ENCODE measurements around the gene GOLGA5. TPM values are rescaled to one million over a fixed set of nuclear protein-coding genes. Genes with fewer than 3 reads are reported as not detected.
"Not testable (repeated sequence)": the region's sequence is repeated elsewhere in the genome, so short reads cannot be mapped to it uniquely, and the experiment has no call there.

GOLGA5 gene
- total RNA-seq, 1 donor from 2014 or later: 16.6 TPM

DNA sequence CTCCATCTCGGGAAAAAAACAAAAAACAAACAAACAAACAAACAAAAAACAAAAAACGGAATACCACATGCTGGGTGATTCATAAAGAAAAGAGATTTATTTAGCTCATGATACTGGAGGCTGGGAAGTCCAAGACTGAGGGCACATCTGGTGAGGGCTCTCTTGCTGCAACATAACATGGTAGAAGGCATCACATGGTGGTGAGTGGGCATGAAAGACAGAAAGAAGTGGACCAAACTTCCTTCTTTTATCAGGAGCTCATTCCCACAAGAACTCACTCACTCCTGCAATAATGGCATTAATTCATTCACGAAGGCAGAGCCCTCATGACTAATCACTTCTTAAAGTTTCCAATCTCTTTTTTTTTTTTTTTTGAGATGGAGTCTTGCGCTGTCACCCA, 37.7 kb upstream of the GOLGA5 start:
- Mint-ChIP-seq H3K4me1 (peaks cover 32% of the 10 kb centered on the region), H3K9me3 (peaks cover 2% of the 10 kb centered on the region), H3K27ac (no peak overlapping the region), H3K27me3 (no peaks in the 10 kb centered on the region), H3K4me3 (no peak overlapping the region), H3K36me3 (ENCODE audit: low read depth) (no peaks in the 10 kb centered on the region)
- ChIA-PET CTCF (interaction anchor here (1.0 kb wide), 1 partner anchor 41 kb away, joined by 3 read pairs; no protein-coding TSS in a partner anchor), POLR2A (no interaction called here)
- TF ChIP-seq, protein P1, sequence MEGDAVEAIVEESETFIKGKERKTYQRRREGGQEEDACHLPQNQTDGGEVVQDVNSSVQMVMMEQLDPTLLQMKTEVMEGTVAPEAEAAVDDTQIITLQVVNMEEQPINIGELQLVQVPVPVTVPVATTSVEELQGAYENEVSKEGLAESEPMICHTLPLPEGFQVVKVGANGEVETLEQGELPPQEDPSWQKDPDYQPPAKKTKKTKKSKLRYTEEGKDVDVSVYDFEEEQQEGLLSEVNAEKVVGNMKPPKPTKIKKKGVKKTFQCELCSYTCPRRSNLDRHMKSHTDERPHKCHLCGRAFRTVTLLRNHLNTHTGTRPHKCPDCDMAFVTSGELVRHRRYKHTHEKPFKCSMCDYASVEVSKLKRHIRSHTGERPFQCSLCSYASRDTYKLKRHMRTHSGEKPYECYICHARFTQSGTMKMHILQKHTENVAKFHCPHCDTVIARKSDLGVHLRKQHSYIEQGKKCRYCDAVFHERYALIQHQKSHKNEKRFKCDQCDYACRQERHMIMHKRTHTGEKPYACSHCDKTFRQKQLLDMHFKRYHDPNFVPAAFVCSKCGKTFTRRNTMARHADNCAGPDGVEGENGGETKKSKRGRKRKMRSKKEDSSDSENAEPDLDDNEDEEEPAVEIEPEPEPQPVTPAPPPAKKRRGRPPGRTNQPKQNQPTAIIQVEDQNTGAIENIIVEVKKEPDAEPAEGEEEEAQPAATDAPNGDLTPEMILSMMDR (IDR thresholded peaks at IDR 0.05): no peak
- intact Hi-C loops (cut with micrococcal nuclease): no loop called here
- no peak for DNase-seq
- no peak for ATAC-seq (ENCODE audit: low read depth)

DNA sequence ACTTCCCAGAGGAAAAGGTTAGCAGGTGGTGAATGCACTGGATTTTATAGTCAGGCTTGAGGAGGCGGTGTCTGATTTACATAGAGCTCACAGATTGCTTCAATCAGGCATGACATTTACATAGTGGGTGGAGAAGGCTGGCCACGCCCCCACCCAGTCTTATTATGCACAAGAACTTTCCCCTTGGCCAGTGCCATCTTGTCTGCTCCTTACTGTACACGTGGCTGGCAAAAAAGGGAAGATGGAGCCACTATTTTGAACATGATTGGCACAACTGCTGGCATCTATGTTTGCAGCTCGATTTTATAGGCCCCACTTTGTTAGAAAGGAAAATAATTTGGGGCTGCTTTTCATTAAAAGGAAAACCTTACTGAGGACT, 34.8 kb upstream of the GOLGA5 start:
- CTCF ChIA-PET: no interaction called here

GRCh38 chr14:92759679-92760523, 34.2 kb upstream of the GOLGA5 start:
- no peak for DNase-seq
- TF ChIP-seq, protein P1 (IDR thresholded peaks at IDR 0.05): no peak
- H3K9me3 Mint-ChIP-seq: no peaks in the 10 kb centered on the region
- intact Hi-C loops (cut with micrococcal nuclease): no loop called here
- no peaks in the 10 kb centered on the region for H3K36me3 Mint-ChIP-seq (ENCODE audit: low read depth)
- ATAC-seq (ENCODE audit: low read depth): no peak
- H3K27ac Mint-ChIP-seq: no peak overlapping the region
- no peak overlapping the region for H3K4me3 Mint-ChIP-seq
- ChIA-PET POLR2A (interaction anchor here (1.4 to 1.8 kb wide), 3 partner anchors 8 to 11 kb away, joined by 3 to 5 read pairs (median 3); partner anchors contain the start of gene LGMN), CTCF (no interaction called here)
- H3K4me1 Mint-ChIP-seq: peaks cover 21% of the 10 kb centered on the region
- no peaks in the 10 kb centered on the region for H3K27me3 Mint-ChIP-seq

More for the DNA sequence above, 34.8 kb upstream of the GOLGA5 start:
- H3K27ac Mint-ChIP-seq: no peak overlapping the region
- peaks cover 16% of the 10 kb centered on the region for H3K4me1 Mint-ChIP-seq
- DNase-seq (no peak), ATAC-seq (ENCODE audit: low read depth) (no peak)
- TF ChIP-seq, protein P1 (IDR thresholded peaks at IDR 0.05): no peak
- no peaks in the 10 kb centered on the region for H3K36me3 Mint-ChIP-seq (ENCODE audit: low read depth)
- H3K27me3 Mint-ChIP-seq: no peaks in the 10 kb centered on the region
- POLR2A ChIA-PET: interaction anchor here (1.4 to 1.8 kb wide), 3 partner anchors 8 to 11 kb away, joined by 3 to 5 read pairs (median 3); partner anchors contain the start of gene LGMN
- no peak overlapping the region for H3K4me3 Mint-ChIP-seq
- intact Hi-C loops (cut with micrococcal nuclease): no loop called here
- H3K9me3 Mint-ChIP-seq: no peaks in the 10 kb centered on the region

DNA sequence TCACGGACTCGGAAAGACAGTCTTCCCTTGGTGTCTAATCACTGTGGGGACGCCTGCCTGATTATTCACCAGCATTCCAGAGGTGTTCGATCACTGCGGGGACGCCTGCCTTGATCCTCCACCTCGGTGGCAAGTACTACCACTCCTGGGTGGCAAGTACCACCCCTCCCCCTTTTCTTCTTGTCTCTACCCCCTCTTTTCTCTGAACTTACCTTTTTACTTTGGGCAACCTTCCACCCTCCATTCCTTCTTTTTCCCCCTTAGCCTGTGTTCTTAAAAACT, 33.6 kb upstream of the GOLGA5 start:
- POLR2A ChIA-PET: interaction anchor here (1.4 to 1.8 kb wide), 2 partner anchors 8 to 10 kb away, joined by 3 to 5 read pairs; no protein-coding TSS in a partner anchor
- TF ChIP-seq, protein P1 (IDR thresholded peaks at IDR 0.05): no peak
- ATAC-seq (ENCODE audit: low read depth) (no peak), DNase-seq (no peak)
- no peaks in the 10 kb centered on the region for H3K36me3 Mint-ChIP-seq (ENCODE audit: low read depth)
- H3K9me3 Mint-ChIP-seq: no peaks in the 10 kb centered on the region
- no peak overlapping the region for H3K4me3 Mint-ChIP-seq
- H3K27ac Mint-ChIP-seq: no peak overlapping the region
- intact Hi-C loops (cut with micrococcal nuclease): no loop called here
- CTCF ChIA-PET: no interaction called here
- H3K27me3 Mint-ChIP-seq: no peaks in the 10 kb centered on the region
- peaks cover 21% of the 10 kb centered on the region for H3K4me1 Mint-ChIP-seq

DNA sequence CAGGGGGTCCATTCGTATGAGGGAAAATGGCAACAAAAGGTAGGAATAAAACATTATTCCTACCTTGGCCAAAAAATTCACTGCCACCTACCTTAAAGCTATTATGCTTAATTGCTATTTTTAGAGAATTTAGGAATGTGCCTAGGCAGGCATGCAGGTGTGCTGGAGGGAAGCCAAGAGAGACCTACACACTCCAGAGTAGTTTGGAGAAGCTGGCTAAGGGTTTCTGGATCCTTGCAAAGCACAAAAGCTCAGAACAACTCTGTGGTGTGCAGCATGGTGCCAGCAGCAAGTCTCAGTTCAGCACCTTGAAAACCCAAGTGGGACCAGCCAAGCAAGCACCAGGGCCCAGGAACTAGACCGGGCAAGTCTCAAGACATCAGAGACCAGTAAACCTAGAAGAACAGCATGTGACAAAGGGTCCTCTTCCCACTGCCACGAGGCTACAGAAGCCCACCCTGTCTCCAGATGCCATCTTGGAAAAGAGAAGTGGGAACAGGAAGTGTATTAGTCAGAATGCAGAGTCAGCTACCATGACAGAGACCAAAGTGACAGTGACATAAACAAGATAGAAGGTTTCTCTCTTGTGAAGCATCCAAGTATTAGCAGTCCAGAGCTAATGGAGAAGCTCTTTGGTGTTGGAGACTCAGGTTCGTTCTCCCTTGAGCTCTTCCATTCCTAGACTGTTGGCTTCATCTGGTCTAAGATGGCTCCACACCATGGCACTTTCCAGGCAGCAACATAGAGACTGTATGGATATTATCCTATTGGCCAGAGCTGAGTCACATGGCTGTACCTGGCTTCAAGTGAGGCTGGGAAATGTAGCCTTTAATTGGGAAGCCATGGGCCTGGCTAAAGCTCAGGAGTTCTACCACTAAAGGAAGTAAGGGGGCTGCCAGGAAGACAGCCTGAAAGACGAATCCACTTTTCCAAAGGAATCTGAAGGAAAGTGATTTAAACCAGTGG, 30.2 kb upstream of the GOLGA5 start:
- not testable (repeated sequence) for H3K27me3 Mint-ChIP-seq
- peak; percentile 22 for ATAC-seq (ENCODE audit: low read depth)

DNA sequence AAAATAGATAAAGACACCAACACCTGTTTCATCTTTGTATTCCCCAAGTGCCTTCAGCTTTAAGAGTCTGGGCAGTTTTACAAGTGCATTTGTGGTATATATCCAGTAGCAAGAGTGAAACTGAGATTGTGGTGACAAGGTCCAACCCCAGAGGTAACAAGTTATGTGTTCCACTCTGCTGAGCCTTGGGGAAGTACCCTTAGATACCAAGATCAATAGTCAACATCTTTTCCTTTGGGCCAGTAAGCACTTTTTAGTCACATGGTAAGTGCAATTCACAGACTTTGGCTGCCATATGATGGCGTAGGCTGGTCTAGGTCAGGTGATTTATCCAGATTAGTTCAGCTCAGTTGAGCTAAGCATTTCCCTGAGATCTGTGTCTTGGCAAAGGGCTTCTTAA, 25.9 kb upstream of the GOLGA5 start:
- Mint-ChIP-seq H3K4me1 (peaks cover 48% of the 10 kb centered on the region), H3K4me3 (peak overlapping the region; percentile 55), H3K27ac (peak overlapping the region; percentile 84)
- not testable (repeated sequence) for H3K36me3 Mint-ChIP-seq (ENCODE audit: low read depth); H3K9me3 Mint-ChIP-seq; DNase-seq; H3K27me3 Mint-ChIP-seq
- intact Hi-C loops (cut with micrococcal nuclease): loop anchor here (1.0 kb wide), 1 partner anchor 20 kb away; the partner anchor contains the start of gene LGMN
- CTCF ChIA-PET: interaction anchor here (0.8 to 1.3 kb wide), 3 partner anchors 17 to 179 kb away, joined by 3 to 4 read pairs (median 3); no protein-coding TSS in a partner anchor
- POLR2A ChIA-PET: interaction anchor here (0.6 to 1.6 kb wide), 11 partner anchors 8 to 270 kb away, joined by 3 to 9 read pairs (median 4); partner anchors contain the start of genes GOLGA5 and LGMN
- peak; percentile 90 for ATAC-seq (ENCODE audit: low read depth)

More for the DNA sequence above, 30.2 kb upstream of the GOLGA5 start:
- peaks cover 36% of the 10 kb centered on the region for H3K4me1 Mint-ChIP-seq
- H3K36me3 Mint-ChIP-seq (ENCODE audit: low read depth); CTCF ChIA-PET; DNase-seq; intact Hi-C loops (cut with micrococcal nuclease); H3K27ac Mint-ChIP-seq; H3K4me3 Mint-ChIP-seq; H3K9me3 Mint-ChIP-seq: not testable (repeated sequence)
- POLR2A ChIA-PET: interaction anchor here (0.7 to 2.9 kb wide), 3 partner anchors 13 to 647 kb away, joined by 3 to 11 read pairs (median 3); partner anchors contain the start of gene LGMN

Measured in activated B cell treated with CpG ODN at 0.5 μM for 24 hours (primary cell).